NCI-H1930 (cell line): ENCODE results near the gene CLCA2.

Experiments
- DNase-seq, 2 experiments: peaks; one replicate each; lab custom pipeline; 2025; lab: John Stamatoyannopoulos, UW

Gene CLCA2

GRCh38 chr1:86423873-86424272, at the start of gene CLCA2:
TSS of gene CLCA2 (plus strand) at chr1:86424171. CDS start at chr1:86424248, 77 bp downstream.
- no peak for DNase-seq

GRCh38 chr1:86375688-86376087, 48.3 kb upstream of the CLCA2 start:
- no peak for DNase-seq

- no peak for DNase-seq
Measured at GRCh38 chr1:86377341-86377740, 46.6 kb upstream of the CLCA2 start.

DNA sequence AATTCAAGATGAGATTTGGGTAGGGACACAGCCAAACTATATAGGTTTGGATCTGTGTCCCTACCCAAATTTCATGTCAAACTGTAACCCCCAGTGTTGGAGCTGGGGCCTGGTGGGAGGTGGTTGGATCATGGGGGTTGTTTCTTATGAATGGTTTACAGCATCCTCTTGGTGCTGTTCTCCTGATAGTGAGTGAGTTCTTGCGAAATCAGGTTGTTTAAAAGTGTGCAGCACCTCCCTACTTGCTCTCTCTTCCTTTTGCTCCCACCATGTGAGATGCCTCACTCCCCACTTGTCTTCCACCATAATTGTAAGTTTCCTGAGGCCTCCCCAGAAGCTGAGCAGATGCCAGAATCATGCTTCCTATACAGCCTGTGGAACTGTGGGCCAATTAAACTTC, 45.2 kb upstream of the CLCA2 start:
- no peak for DNase-seq

- peak; percentile 5 to 22 for DNase-seq
Measured at GRCh38 chr1:86380257-86380861, 43.6 kb upstream of the CLCA2 start.

- no peak for DNase-seq
Measured at GRCh38 chr1:86381223-86381622, 42.7 kb upstream of the CLCA2 start.

GRCh38 chr1:86382878-86383277, 41.1 kb upstream of the CLCA2 start:
- DNase-seq, result no peak

GRCh38 chr1:86387916-86388627, 35.9 kb upstream of the CLCA2 start:
- no peak for DNase-seq

DNA sequence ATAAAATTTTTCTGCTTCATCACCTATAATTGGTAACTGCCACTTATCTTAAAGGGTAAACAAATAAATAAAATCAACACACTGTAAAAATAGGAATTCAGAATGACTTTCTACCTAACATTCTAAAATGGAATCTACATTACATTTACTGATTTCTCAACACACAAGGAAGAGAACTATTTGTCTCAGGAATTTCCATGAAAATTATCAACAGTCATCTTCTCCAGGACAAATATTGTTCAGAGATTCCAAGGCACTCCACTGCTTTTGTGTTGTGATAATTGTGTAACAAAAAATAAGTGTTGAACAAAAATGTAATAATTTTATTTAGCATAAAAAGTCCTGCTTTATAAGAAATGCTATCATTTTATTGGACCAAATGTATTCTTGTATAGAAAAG, 35.2 kb upstream of the CLCA2 start:
- DNase-seq, result no peak

DNA sequence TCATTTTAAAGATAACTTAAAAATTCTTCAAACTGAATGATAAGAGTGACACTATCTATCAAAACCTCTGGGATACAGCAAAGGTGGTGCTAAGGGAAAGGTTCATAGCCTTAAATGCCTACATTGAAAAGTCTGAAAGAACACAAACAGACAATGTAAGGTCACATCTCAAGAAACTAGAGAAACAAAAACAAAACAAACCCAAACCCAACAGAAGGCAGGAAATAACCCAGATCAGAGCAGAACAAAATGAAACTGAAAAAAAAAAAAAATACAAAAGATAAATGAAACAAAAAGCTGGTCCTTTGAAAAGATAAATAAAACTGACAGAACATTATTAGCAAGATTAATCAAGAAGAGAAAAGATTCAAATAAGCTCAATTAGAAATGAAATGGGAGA, 34.7 kb upstream of the CLCA2 start:
- DNase-seq, result no peak

GRCh38 chr1:86394416-86394815, 29.6 kb upstream of the CLCA2 start:
- no peak for DNase-seq

DNA sequence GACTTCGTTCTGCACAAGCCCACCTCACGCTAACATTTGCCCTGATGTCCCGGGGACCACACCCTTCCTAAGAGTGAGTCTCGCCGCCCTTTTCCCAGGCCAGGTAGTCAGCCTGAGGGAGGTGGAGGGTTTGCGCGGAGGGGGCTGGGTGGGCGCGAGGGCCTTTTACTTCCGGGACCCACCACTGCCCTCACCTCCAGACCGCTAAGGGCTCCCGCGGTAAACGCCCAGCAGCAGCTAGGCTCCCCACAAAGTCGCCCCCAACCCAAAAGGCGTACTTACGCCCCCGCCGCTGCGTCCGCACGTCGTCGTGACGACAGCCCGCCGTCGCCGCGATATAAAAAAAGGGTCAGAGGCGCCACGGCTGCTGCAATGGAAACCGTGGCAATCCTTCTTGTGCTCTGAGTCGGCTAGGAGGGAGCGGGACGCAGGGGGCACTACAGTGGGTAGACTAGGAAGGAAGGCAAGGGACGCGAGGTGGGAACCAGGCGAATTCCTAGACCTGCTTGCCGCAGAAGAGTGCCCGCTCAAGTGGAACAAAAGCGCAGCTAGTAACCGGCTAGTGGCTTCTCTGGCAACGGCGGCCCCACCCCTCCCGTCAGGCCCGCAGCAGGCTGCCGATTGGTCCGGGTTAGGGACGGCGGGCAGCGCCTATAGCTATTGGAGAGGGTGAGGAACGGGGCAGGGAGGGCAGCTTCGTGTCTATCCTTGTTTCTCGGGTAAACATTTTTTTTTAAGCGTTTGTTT, 28.0 kb upstream of the CLCA2 start, which contains the start of gene ODF2L:
TSS of gene ODF2L (minus strand) at position 573 of the 747 bp plus-strand sequence. CDS start 9,296 bp downstream, outside the sequence.
- DNase-seq, result peak; percentile 61 to 74

GRCh38 chr1:86396498-86396890, 27.5 kb upstream of the CLCA2 start:
- no peak for DNase-seq

GRCh38 chr1:86409416-86410021, 14.5 kb upstream of the CLCA2 start:
- DNase-seq, result no peak

- no peak for DNase-seq
Measured at GRCh38 chr1:86410879-86411278, 13.1 kb upstream of the CLCA2 start.

DNA sequence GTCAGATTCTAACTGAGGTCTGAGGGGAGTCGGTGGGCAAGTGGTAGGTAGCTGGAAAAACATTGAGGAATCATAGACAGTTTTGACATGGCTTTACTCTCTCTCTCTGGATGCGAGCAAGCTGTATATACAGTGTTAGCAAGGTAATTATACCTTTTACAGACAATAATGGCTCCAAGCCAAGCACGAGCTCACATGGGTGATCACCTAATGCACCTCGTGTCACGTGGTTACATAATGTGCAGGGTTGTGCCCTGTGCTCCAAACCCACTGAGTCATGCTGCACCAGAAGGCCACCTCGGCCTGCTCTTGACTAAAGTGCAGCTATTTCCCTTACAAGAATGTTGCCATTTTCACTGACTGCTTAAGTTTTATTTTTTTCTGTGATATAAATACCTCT, 7.6 kb upstream of the CLCA2 start:
- no peak for DNase-seq

- no peak for DNase-seq
Measured at GRCh38 chr1:86419277-86419903, 4.6 kb upstream of the CLCA2 start.

- no peak for DNase-seq
Measured at GRCh38 chr1:86421601-86422280, 2.2 kb upstream of the CLCA2 start.

- no peak for DNase-seq
Measured at GRCh38 chr1:86423473-86423872, 498 bp upstream of the CLCA2 start.

DNA sequence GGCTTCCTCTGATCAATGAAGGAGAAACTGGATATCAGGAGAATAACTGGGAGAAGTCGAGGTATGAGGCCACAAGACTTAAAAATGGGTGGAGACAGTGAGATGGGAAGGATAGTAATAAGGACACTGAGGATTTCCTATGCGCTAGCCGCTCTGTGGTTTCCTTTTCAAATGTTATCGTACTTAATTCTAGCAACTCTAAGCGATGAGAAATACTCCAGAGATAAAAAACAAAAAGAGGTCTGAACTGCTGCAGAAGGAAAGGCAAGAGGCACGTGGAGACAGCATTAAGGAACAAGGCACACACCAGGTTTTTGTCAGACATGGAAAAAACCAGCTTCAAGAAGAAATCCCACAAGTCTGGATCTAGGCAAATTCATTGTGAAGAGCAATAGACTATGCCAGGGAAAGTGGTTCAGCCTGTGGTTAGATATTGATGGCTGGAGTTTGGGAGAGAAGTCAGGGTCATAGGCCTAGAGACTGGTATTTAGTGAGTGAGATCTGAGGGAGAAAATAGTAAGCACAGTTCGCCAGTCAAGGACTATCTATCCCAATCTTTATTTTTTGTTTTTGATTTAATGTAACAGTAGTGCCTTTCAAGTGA, 5.3 kb downstream of the CLCA2 start:
- DNase-seq, result no peak

DNA sequence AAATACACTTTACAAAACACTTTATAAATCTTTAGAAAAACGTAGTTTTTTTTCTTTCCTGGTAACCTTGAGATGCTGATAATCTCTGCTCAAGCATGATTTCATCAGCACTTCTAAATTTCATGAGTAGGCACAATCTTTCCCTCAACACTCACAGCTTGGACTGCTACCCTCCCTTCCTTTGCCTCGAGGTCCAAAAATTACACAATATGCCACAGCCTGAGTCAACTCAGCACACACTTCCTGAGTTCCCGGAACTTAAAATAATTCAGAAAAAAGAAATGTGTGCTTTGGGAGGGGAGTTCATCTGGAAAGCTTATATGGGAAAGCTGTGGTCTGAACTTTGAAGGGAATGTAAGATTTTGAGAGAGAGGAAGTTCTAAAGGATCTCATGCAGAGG, 5.9 kb downstream of the CLCA2 start:
- DNase-seq, result no peak
